Liver (tissue), 9 donors: Measurements from ENCODE around the gene JAKMIP3. TPM values are rescaled to one million over a fixed set of nuclear protein-coding genes. Genes with fewer than 3 reads are reported as not detected.

Experiments used
- DNase-seq: peaks from one replicate; pipeline ENCODE4 v3.0.0-alpha.2; 2017; ENCODE audit warnings: low spot score
- H3K27ac ChIP-seq, 2 donors: one replicate each; pipeline ENCODE4 v1.7.0; 2013; ENCODE audit warnings: inconsistent platforms in 2 of 2, low read length in 2 of 2, control low read depth in 1 of 2, low read depth in 1 of 2, mild to moderate bottlenecking in 1 of 2
- H3K27me3 ChIP-seq, 4 donors: one replicate each; pipeline versions ENCODE4 v1.6.1 to v1.7.0; 2013; ENCODE audit warnings: low read length in 3 of 4, inconsistent platforms in 1 of 4, mild to moderate bottlenecking in 1 of 4, moderate library complexity in 1 of 4; ENCODE audit not compliant: control insufficient read depth in 4 of 4, insufficient read depth in 4 of 4
- H3K36me3 ChIP-seq, 4 donors: one replicate each; pipeline versions ENCODE4 v1.6.1 to v1.7.0; 2013; ENCODE audit warnings: low read length in 3 of 4, mild to moderate bottlenecking in 3 of 4, low read depth in 1 of 4, moderate library complexity in 1 of 4; ENCODE audit not compliant: control insufficient read depth in 4 of 4, insufficient read depth in 3 of 4
- H3K4me1 ChIP-seq, 4 donors: one replicate each; pipeline versions ENCODE4 v1.6.1 to v1.7.0; 2013; ENCODE audit warnings: low read length in 3 of 4, mild to moderate bottlenecking in 3 of 4, moderate library complexity in 1 of 4; ENCODE audit not compliant: control insufficient read depth in 4 of 4, insufficient read depth in 4 of 4
- H3K4me3 ChIP-seq, 3 donors: one replicate each; pipeline versions ENCODE4 v1.6.1 to v1.7.0; 2013; ENCODE audit warnings: low read length in 3 of 3, control low read depth in 1 of 3, low read depth in 1 of 3, mild to moderate bottlenecking in 1 of 3
- H3K9ac ChIP-seq, 2 donors: one replicate each; pipeline ENCODE4 v1.7.0; 2013; ENCODE audit warnings: low read length in 2 of 2, mild to moderate bottlenecking in 2 of 2, moderate library complexity in 2 of 2, control low read depth in 1 of 2, low read depth in 1 of 2
- H3K9me3 ChIP-seq, 4 donors: one replicate each; pipeline versions ENCODE4 v1.6.1 to v1.7.0; 2013; ENCODE audit warnings: low read length in 3 of 4; ENCODE audit not compliant: control insufficient read depth in 4 of 4
- ATF3 ChIP-seq: IDR thresholded peaks from 2 replicates; pipeline ENCODE4 v1.6.1; 2016; ENCODE audit warnings: antibody characterized with exemption
- CTCF ChIP-seq: fragments of 150-350 bp; IDR thresholded peaks from 2 replicates; pipeline ENCODE4 v1.5.1; 2017; ENCODE audit warnings: improper control_type of control experiment, low read depth, low read length; ENCODE audit not compliant: missing input control
- EGR1 ChIP-seq, 2 donors: IDR thresholded peaks; 2 replicates each; pipeline ENCODE4 v1.6.1; 2016 to 2018; ENCODE audit warnings: antibody characterized with exemption in 2 of 2, low read depth in 2 of 2
- FOXA1 ChIP-seq: IDR thresholded peaks from 2 replicates; pipeline ENCODE4 v1.6.1; 2016; ENCODE audit warnings: antibody characterized with exemption
- FOXA2 ChIP-seq: IDR thresholded peaks from 2 replicates; pipeline ENCODE4 v1.6.1; 2016; ENCODE audit warnings: antibody characterized with exemption
- GABPA ChIP-seq, 2 donors: IDR thresholded peaks in 1 of 2; conservative IDR thresholded peaks in 1 of 2; 2 replicates each; pipeline ENCODE4 v1.6.1; 2016; ENCODE audit warnings: antibody characterized with exemption in 2 of 2, mild to moderate bottlenecking in 1 of 2, moderate library complexity in 1 of 2
- HNF4A ChIP-seq, 2 donors: conservative IDR thresholded peaks; 2 replicates each; pipeline ENCODE4 v1.6.1; 2016; ENCODE audit warnings: antibody characterized with exemption in 2 of 2, mild to moderate bottlenecking in 2 of 2
- HNF4G ChIP-seq: IDR thresholded peaks from 2 replicates; pipeline ENCODE4 v1.6.1; 2016; ENCODE audit warnings: antibody characterized with exemption
- JUND ChIP-seq, 2 donors: IDR thresholded peaks; 2 replicates each; pipeline ENCODE4 v1.6.1; 2016; ENCODE audit warnings: antibody characterized with exemption in 2 of 2
- MAX ChIP-seq: IDR thresholded peaks from 2 replicates; pipeline ENCODE4 v1.6.1; 2016; ENCODE audit warnings: antibody characterized with exemption
- NR2F2 ChIP-seq: IDR thresholded peaks from 2 replicates; pipeline ENCODE4 v1.6.1; 2016; ENCODE audit warnings: antibody characterized with exemption
- RAD21 ChIP-seq, 2 donors: IDR thresholded peaks; 2 replicates each; pipeline ENCODE4 v1.6.1; 2016; ENCODE audit warnings: antibody characterized with exemption in 2 of 2, mild to moderate bottlenecking in 2 of 2
- REST ChIP-seq: IDR thresholded peaks from 2 replicates; pipeline ENCODE4 v1.6.1; 2016; ENCODE audit warnings: antibody characterized with exemption, mild to moderate bottlenecking
- RXRA ChIP-seq, 2 donors: IDR thresholded peaks; 2 replicates each; pipeline ENCODE4 v1.6.1; 2017 to 2018; ENCODE audit warnings: antibody characterized with exemption in 2 of 2, mild to moderate bottlenecking in 1 of 2
- SP1 ChIP-seq: IDR thresholded peaks from 2 replicates; pipeline ENCODE4 v1.6.1; 2018; ENCODE audit warnings: antibody characterized with exemption, mild to moderate bottlenecking
- TAF1 ChIP-seq: conservative IDR thresholded peaks from 2 replicates; pipeline ENCODE4 v1.6.1; 2016; ENCODE audit warnings: antibody characterized with exemption, mild to moderate bottlenecking
- ZBTB33 ChIP-seq: IDR thresholded peaks from 2 replicates; pipeline ENCODE4 v1.6.1; 2016; ENCODE audit warnings: antibody characterized with exemption
- WGBS: extraction: QIAGEN DNeasy Blood & Tissue Kit; methylation state at CpG from one replicate; pipeline ENCODE4 v1.1.7; 2013; 5-methylcytosine and 5-hydroxymethylcytosine counted together
- polyA plus RNA-seq, 2 donors: library from polyadenylated mRNA; stranded (reverse) in 1 of 2; unstranded in 1 of 2; fragments of 200-250 nt in 1 of 2; fragments of >200 nt in 1 of 2; fragmentation: Nextera tagmentation in 1 of 2; extraction: Ambion mirVana in 1 of 2; gene quantifications; one replicate each; pipeline versions ENCODE4 v1.2.1 to v1.2.3, GENCODE V29; 2013 to 2015
- total RNA-seq, 2 donors: library from RNA; depleted of rRNA; stranded (reverse); fragments of >200 nt; gene quantifications; one replicate each; pipeline ENCODE4 v1.2.3, GENCODE V29; 2014
- donor health status: healthy.
- donor health status: healthy.
- donor health status: healthy.
- donor health status: healthy.
- donor health status: healthy.

The JAKMIP3 gene
- total and polyA plus RNA-seq, 4 donors, result 0.08 to 0.17 (median 0.09) TPM; not detected in 1

- DNase-seq, result peak; percentile 24
- Histone ChIP-seq H3K9ac (no peak overlapping the region), H3K27me3 (no peaks in the 10 kb centered on the region), H3K36me3 (no peaks in the 10 kb centered on the region), H3K9me3 (no peaks in the 10 kb centered on the region), H3K4me1 (no peaks in the 10 kb centered on the region), H3K27ac (no peak overlapping the region), H3K4me3 (no peak overlapping the region)
- TF ChIP-seq REST (no peak), RAD21 (IDR thresholded peaks at IDR 0.05) (no peak), HNF4A (conservative IDR thresholded peaks at IDR 0.05) (no peak), MAX (no peak), CTCF (no peak), JUND (IDR thresholded peaks at IDR 0.05) (no peak)
- 90% methylated on average over 27 of the region's 27 CpGs for WGBS
Measured at GRCh38 chr10:132107186-132107948, 41.6 kb downstream of the JAKMIP3 start.

- H3K27me3 ChIP-seq, result no peaks in the 10 kb centered on the region
- H3K4me3 ChIP-seq, result no peak overlapping the region
- no peaks in the 10 kb centered on the region for H3K36me3 ChIP-seq
- H3K9ac ChIP-seq, result no peak overlapping the region
- H3K9me3 ChIP-seq, result no peaks in the 10 kb centered on the region
- peaks cover 0 to 1% (median 0%) of the 10 kb centered on the region in 4 donors for H3K4me1 ChIP-seq
- no peak for DNase-seq
- 79% methylated on average over 13 of the region's 13 CpGs for WGBS
- no peak overlapping the region for H3K27ac ChIP-seq
- TF ChIP-seq EGR1 (IDR thresholded peaks at IDR 0.05; ENCODE audit: low read depth in 2 of 2) (no peak), FOXA1 (no peak), NR2F2 (no peak), FOXA2 (no peak), HNF4G (no peak), TAF1 (no peak), JUND (IDR thresholded peaks at IDR 0.05) (no peak), MAX (no peak), SP1 (no peak), REST (no peak), ATF3 (no peak), GABPA (IDR thresholded peaks at IDR 0.05 in 1 of 2, conservative IDR thresholded peaks at IDR 0.05 in 1 of 2) (no peak), RAD21 (IDR thresholded peaks at IDR 0.05) (no peak), RXRA (IDR thresholded peaks at IDR 0.05) (no peak), ZBTB33 (no peak)
Measured at GRCh38 chr10:132107949-132108877, 42.5 kb downstream of the JAKMIP3 start.
